NCI-H2171 (cell line): ENCODE measurements around the gene LY6G5C.

Experiments used
- DNase-seq: peaks from one replicate; lab custom pipeline; 2025; lab: John Stamatoyannopoulos, UW

LY6G5C gene

DNA sequence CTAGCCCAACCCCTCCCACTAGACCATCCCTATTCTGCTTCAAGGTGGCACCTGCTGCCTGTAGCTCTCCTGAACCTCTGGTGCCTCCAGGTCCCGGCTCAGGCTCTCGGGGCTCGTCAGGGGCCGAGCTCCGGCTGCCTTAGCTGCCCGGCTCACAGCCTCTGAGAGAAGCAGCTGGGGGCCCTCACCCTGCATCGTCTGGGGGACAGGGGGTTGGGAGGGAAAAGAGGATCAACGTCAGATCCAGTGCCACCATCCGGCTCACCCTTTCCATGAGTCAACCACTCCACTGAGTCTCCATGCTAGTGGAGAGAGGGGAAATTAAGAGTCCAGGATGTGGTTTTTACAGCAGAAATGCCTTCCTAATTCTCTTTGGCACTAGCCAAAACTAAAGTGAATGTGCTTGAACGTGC lies 41.4 kb downstream of the LY6G5C start:
- DNase-seq, result no peak

DNA sequence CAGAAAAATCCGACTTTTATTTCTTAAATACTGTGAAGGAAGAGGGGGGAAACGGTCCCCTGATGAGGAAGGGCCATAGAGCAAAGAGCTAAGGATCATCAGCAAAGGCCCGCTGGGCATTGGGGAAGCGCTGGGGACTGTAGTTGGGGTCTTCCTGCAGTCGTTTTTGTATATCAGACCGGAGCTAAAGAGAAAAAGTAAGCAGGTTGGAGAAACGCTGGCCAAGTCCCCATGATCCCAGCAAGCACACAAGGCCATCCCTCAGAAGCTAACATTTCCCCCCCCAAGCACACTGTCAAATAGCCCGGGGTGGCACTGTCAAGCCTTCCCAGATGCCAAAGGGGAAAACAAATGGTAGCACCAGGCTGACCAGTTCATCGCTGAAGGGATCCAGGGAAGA lies 41.8 kb downstream of the LY6G5C start:
- DNase-seq, result no peak

DNA sequence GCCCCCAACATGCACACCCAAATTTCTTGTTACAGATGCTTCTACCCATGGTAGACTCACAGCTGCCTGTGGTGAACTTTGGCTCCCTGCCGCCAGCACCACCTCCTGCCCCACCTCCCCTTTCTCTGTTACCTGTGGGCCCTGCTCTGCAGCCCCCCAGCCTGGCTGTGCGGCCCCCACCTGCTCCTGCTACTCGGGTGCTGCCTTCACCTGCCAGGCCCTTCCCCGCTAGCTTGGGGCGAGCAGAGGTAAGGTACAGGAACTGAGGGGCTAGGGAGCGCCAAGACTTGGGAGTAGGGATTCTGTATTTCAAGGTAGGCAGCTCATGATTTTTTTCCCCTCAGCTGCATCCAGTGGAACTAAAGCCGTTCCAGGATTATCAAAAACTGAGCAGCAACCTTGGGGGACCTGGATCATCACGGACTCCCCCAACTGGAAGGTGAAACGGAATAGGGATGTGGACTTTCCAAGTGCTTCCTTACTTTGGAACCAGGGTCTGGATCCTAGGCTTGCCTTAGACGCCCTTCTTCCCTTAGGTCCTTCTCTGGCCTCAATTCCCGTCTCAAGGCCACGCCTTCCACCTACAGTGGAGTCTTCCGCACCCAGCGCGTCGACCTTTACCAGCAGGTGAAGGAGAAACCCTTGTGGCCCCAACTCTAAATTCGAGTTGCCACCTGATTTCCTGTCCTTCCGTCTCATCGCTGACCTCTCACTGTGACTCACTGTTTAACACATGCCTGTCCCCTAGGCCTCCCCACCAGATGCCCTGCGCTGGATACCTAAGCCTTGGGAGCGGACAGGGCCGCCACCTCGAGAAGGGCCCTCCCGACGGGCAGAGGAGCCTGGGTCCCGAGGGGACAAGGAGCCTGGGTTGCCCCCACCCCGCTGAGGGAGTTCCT lies 43.9 kb downstream of the LY6G5C start:
- DNase-seq, result no peak

DNA sequence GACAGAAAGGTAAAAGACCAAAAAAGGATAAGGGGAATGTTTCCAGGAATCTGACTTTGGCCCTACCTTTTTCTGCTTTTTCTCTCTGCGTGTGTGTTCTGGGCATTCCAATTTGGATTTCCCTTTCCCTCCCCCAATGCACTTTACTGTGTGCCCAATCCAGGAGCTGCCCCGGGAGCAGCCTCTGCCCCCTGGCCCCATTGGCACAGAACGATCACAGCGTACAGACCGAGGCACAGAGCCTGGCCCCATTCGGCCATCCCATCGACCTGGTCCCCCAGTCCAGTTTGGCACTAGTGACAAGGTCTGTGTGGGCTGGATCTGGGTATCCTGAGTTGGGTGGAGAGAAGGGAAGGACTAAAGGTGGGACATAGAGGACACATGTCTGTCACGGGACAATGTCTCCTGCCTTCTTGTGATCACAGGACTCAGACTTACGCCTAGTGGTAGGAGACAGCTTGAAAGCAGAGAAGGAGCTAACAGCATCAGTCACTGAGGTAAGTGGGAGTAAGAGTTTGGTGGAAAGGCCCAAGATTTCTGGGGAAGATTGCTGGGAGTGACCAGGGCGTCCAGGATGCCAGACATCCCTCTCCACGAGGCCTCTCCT lies 45.8 kb downstream of the LY6G5C start:
- no peak for DNase-seq

- DNase-seq, result no peak
Observed at GRCh38 chr6:31634131-31634530, 46.7 kb downstream of the LY6G5C start.

- no peak for DNase-seq
Observed at GRCh38 chr6:31633447-31633846, 47.4 kb downstream of the LY6G5C start.

- DNase-seq, result no peak
Observed at GRCh38 chr6:31632279-31632946, 48.5 kb downstream of the LY6G5C start.

GRCh38 chr6:31631681-31632278 lies 49.1 kb downstream of the LY6G5C start:
- DNase-seq, result no peak

GRCh38 chr6:31631209-31631608 lies 49.7 kb downstream of the LY6G5C start:
- no peak for DNase-seq

- no peak for DNase-seq
Observed at GRCh38 chr6:31630177-31630934, 50.5 kb downstream of the LY6G5C start.

GRCh38 chr6:31629014-31629413 lies 51.9 kb downstream of the LY6G5C start:
- DNase-seq, result no peak

DNA sequence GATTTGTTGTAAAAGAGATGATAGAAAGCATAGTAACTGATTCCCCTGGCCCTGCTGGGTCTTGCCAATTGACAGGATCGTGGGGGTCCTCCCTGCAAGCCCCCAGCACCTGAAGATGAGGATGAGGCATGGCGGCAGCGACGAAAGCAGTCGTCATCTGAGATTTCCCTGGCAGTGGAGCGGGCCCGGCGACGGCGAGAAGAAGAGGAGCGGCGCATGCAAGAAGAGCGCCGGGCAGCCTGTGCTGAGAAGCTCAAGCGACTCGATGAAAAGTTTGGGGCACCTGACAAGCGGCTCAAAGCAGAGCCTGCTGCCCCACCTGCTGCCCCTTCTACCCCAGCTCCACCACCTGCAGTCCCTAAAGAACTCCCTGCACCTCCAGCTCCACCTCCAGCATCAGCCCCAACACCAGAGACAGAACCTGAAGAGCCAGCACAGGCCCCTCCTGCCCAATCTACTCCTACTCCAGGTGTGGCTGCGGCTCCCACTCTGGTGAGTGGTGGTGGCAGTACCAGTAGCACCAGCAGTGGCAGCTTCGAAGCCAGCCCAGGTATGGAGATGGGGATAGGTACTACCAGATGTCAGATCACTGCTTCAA lies 53.1 kb downstream of the LY6G5C start:
- DNase-seq, result no peak

DNA sequence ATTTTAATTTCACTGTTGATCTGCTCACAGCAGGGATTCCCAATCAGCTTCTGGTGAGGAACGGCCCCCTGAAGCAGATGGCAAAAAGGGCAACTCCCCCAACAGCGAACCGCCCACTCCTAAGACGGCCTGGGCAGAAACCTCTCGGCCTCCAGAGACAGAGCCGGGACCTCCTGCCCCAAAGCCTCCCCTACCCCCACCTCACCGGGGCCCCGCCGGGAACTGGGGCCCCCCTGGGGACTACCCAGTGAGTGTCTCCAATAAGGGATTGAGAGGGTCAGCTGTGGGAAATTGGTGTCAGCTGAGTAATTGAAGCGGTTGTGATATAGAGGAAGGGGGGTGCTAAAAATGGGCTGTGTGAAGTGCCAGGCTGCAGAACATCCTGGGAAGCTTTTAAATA lies 53.9 kb downstream of the LY6G5C start:
- DNase-seq, result no peak
